HUES64 (cell line): ENCODE results near the gene LGMN.

Experiments
- H3K27ac ChIP-seq: 2 replicates; pipeline ENCODE4 v1.7.0; 2013; ENCODE audit warnings: low read depth, low read length, inconsistent platforms
- H3K27me3 ChIP-seq: 2 replicates; pipeline ENCODE4 v1.6.1; 2013; ENCODE audit warnings: mild to moderate bottlenecking, low read length; ENCODE audit not compliant: insufficient read depth
- H3K36me3 ChIP-seq: 2 replicates; pipeline ENCODE4 v1.6.1; 2013; ENCODE audit warnings: mild to moderate bottlenecking, low read length; ENCODE audit not compliant: insufficient read depth
- H3K4me1 ChIP-seq: 2 replicates; pipeline ENCODE4 v1.6.1; 2013; ENCODE audit warnings: mild to moderate bottlenecking, low read length, moderate library complexity; ENCODE audit not compliant: insufficient read depth
- H3K4me3 ChIP-seq: 2 replicates; pipeline ENCODE4 v1.5.1; 2013; ENCODE audit warnings: mild to moderate bottlenecking, low read length, moderate library complexity
- H3K9ac ChIP-seq: 2 replicates; pipeline ENCODE4 v1.6.1; 2013; ENCODE audit warnings: mild to moderate bottlenecking, low read depth, low read length
- H3K9me3 ChIP-seq: 2 replicates; pipeline ENCODE4 v1.6.1; 2013; ENCODE audit warnings: low read depth, low read length; ENCODE audit not compliant: insufficient read depth
- WGBS: fragments of 150-250, 120-280 bp; methylation state at CpG from one replicate; pipeline ENCODE4 v1.1.7; 2013; ENCODE audit warnings: missing lambda C conversion rate; 5-methylcytosine and 5-hydroxymethylcytosine counted together

LGMN gene

GRCh38 chr14:92706386-92706785 lies 42.0 kb downstream of the LGMN start:
- Histone ChIP-seq H3K27me3 (no peaks in the 10 kb centered on the region), H3K4me1 (no peaks in the 10 kb centered on the region), H3K36me3 (peaks cover 44% of the 10 kb centered on the region), H3K9me3 (no peaks in the 10 kb centered on the region), H3K9ac (no peak overlapping the region), H3K27ac (no peak overlapping the region), H3K4me3 (no peak overlapping the region)
- WGBS = 92% methylated on average over 15 of the region's 15 CpGs

GRCh38 chr14:92704821-92705220 lies 43.6 kb downstream of the LGMN start:
- Histone ChIP-seq H3K9me3 (no peaks in the 10 kb centered on the region), H3K27me3 (no peaks in the 10 kb centered on the region), H3K36me3 (peaks cover 31% of the 10 kb centered on the region), H3K4me1 (no peaks in the 10 kb centered on the region), H3K9ac (no peak overlapping the region), H3K4me3 (no peak overlapping the region), H3K27ac (no peak overlapping the region)
- 96% methylated on average over 11 of the region's 11 CpGs for WGBS

GRCh38 chr14:92704036-92704804 lies 44.2 kb downstream of the LGMN start:
- Histone ChIP-seq H3K27ac (no peak overlapping the region), H3K4me3 (no peak overlapping the region), H3K9ac (no peak overlapping the region), H3K27me3 (no peaks in the 10 kb centered on the region), H3K9me3 (no peaks in the 10 kb centered on the region), H3K36me3 (peaks cover 26% of the 10 kb centered on the region), H3K4me1 (no peaks in the 10 kb centered on the region)
- 92% methylated on average over 23 of the region's 23 CpGs for WGBS

- Histone ChIP-seq H3K4me3 (no peak overlapping the region), H3K9me3 (no peaks in the 10 kb centered on the region), H3K27me3 (no peaks in the 10 kb centered on the region), H3K4me1 (no peaks in the 10 kb centered on the region), H3K27ac (no peak overlapping the region), H3K36me3 (peaks cover 26% of the 10 kb centered on the region), H3K9ac (no peak overlapping the region)
- WGBS = 97% methylated on average over 9 of the region's 10 CpGs
Measured at GRCh38 chr14:92703516-92703915, 44.9 kb downstream of the LGMN start.

GRCh38 chr14:92702441-92702918 lies 45.9 kb downstream of the LGMN start:
- WGBS = 96% methylated on average over 9 of the region's 9 CpGs
- no peak overlapping the region for H3K9ac ChIP-seq

GRCh38 chr14:92701826-92702225 lies 46.6 kb downstream of the LGMN start:
- no peak overlapping the region for H3K9ac ChIP-seq
- H3K36me3 ChIP-seq = peaks cover 26% of the 10 kb centered on the region
- H3K27ac ChIP-seq = no peak overlapping the region
- no peaks in the 10 kb centered on the region for H3K4me1 ChIP-seq
- no peak overlapping the region for H3K4me3 ChIP-seq
- no peaks in the 10 kb centered on the region for H3K9me3 ChIP-seq
- no peaks in the 10 kb centered on the region for H3K27me3 ChIP-seq
- WGBS = 93% methylated on average over 10 of the region's 10 CpGs

More at GRCh38 chr14:92702441-92702918, 45.9 kb downstream of the LGMN start:
- Histone ChIP-seq H3K27ac (no peak overlapping the region), H3K27me3 (no peaks in the 10 kb centered on the region), H3K4me3 (no peak overlapping the region), H3K9me3 (no peaks in the 10 kb centered on the region), H3K36me3 (peaks cover 26% of the 10 kb centered on the region), H3K4me1 (no peaks in the 10 kb centered on the region)

- Histone ChIP-seq H3K9ac (no peak overlapping the region), H3K27me3 (no peaks in the 10 kb centered on the region), H3K9me3 (no peaks in the 10 kb centered on the region), H3K4me3 (no peak overlapping the region), H3K27ac (no peak overlapping the region), H3K36me3 (peaks cover under 1% of the 10 kb centered on the region), H3K4me1 (no peaks in the 10 kb centered on the region)
Measured at GRCh38 chr14:92698393-92698792, 50.0 kb downstream of the LGMN start.

GRCh38 chr14:92696366-92696765 lies 52.1 kb downstream of the LGMN start:
- Histone ChIP-seq H3K9ac (no peak overlapping the region), H3K9me3 (no peaks in the 10 kb centered on the region), H3K27me3 (no peaks in the 10 kb centered on the region), H3K4me1 (no peaks in the 10 kb centered on the region), H3K27ac (no peak overlapping the region), H3K4me3 (no peak overlapping the region), H3K36me3 (no peaks in the 10 kb centered on the region)
- WGBS = 92% methylated on average over 4 of the region's 4 CpGs

- no peak overlapping the region for H3K4me3 ChIP-seq
- H3K4me1 ChIP-seq = no peaks in the 10 kb centered on the region
- WGBS = 90% methylated on average over 1 of the region's 1 CpG
- H3K27ac ChIP-seq = no peak overlapping the region
- no peak overlapping the region for H3K9ac ChIP-seq
- H3K27me3 ChIP-seq = no peaks in the 10 kb centered on the region
- H3K36me3 ChIP-seq = no peaks in the 10 kb centered on the region
- H3K9me3 ChIP-seq = no peaks in the 10 kb centered on the region
Measured at GRCh38 chr14:92695562-92695961, 52.9 kb downstream of the LGMN start.

GRCh38 chr14:92694807-92695206 lies 53.6 kb downstream of the LGMN start:
- no peak overlapping the region for H3K27ac ChIP-seq
- no peak overlapping the region for H3K4me3 ChIP-seq
- H3K9ac ChIP-seq = no peak overlapping the region
- H3K36me3 ChIP-seq = no peaks in the 10 kb centered on the region
- H3K27me3 ChIP-seq = no peaks in the 10 kb centered on the region
- WGBS = 74% methylated on average over 5 of the region's 5 CpGs
- H3K4me1 ChIP-seq = no peaks in the 10 kb centered on the region
- no peaks in the 10 kb centered on the region for H3K9me3 ChIP-seq

- H3K4me1 ChIP-seq = no peaks in the 10 kb centered on the region
- no peaks in the 10 kb centered on the region for H3K9me3 ChIP-seq
- WGBS = 90% methylated on average over 18 of the region's 18 CpGs
- no peak overlapping the region for H3K27ac ChIP-seq
- no peaks in the 10 kb centered on the region for H3K36me3 ChIP-seq
- no peak overlapping the region for H3K9ac ChIP-seq
- peaks cover 1% of the 10 kb centered on the region for H3K27me3 ChIP-seq
- H3K4me3 ChIP-seq = no peak overlapping the region
Measured at GRCh38 chr14:92693998-92694795, 54.2 kb downstream of the LGMN start.
